ENCODE data around the gene NTF3.

DNA sequence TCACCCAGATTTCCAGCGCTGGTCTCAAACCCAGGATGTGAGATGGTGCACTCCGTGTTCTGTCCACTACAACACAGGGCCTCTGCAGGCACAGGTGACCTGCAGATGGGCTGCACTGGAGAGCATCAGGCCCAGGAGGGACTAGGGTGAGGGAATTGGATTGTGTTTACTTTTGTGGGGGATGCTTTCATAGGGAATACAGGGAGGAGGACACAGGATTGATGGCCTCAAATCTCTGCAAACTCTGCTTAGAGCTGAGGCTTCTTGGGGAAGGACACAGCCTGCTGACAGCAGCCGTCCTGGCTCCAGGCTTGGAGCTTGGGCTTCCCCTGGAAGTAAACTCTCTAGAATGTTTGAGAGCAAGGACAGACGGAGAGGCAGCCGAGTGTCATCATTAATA, 57.1 kb downstream of the NTF3 start:
- no peak for TF ChIP-seq CTCF (IDR thresholded peaks at IDR 0.05)
- no peak for TF ChIP-seq POLR2A (IDR thresholded peaks at IDR 0.05)
- TF ChIP-seq POLR2AphosphoS5 (IDR thresholded peaks at IDR 0.05), result no peak
